ENCODE results near the gene LHX5. TPM values are rescaled to one million over a fixed set of nuclear protein-coding genes. Genes with fewer than 3 reads are reported as not detected.

Gene LHX5
- total RNA-seq, 1 experiment from 2014 or later: 1.9 TPM

- H3T11ph ChIP-seq (ENCODE audit: low read length): no peak overlapping the region
- H2BK120ac ChIP-seq (ENCODE audit: low read depth, low read length, poor library complexity, severe bottlenecking): no peak overlapping the region
- no peaks in the 10 kb centered on the region for H3K9me3 Mint-ChIP-seq
- no peak overlapping the region for H2AK5ac ChIP-seq (ENCODE audit: insufficient read length, low read length)
- H2BK20ac ChIP-seq (ENCODE audit: low read depth, low read length, poor library complexity, severe bottlenecking): no peak overlapping the region
- H4K5ac ChIP-seq (ENCODE audit: insufficient read length, low read depth, low read length): no peak overlapping the region
- no peak overlapping the region for H3K27ac ChIP-seq (ENCODE audit: insufficient read length, low read depth, low read length)
- no peak overlapping the region for H3K14ac ChIP-seq (ENCODE audit: insufficient read depth, low read length)
- H3K56ac ChIP-seq (ENCODE audit: insufficient read length, low read depth, low read length): no peak overlapping the region
- WGBS (ENCODE audit: extremely low coverage, insufficient read length, low lambda C conversion rate): no CpG with 5 or more reads among the region's 2 CpGs
- no peaks in the 10 kb centered on the region for H3K23me2 ChIP-seq (ENCODE audit: insufficient read length, low read depth, low read length, poor library complexity, severe bottlenecking)
- no peaks in the 10 kb centered on the region for H4K20me1 ChIP-seq (ENCODE audit: control insufficient read depth, insufficient read depth, insufficient read length)
- H2BK5ac ChIP-seq (ENCODE audit: insufficient read length, low read length): no peak overlapping the region
- no peak overlapping the region for H3K18ac ChIP-seq (ENCODE audit: insufficient read length, low read depth, low read length)
- H3K4me2 ChIP-seq (ENCODE audit: insufficient read depth, insufficient read length, low read length): no peak overlapping the region
- no peaks in the 10 kb centered on the region for H3K27me3 ChIP-seq (ENCODE audit: insufficient read depth, low read length)
- peaks cover 20% of the 10 kb centered on the region for H3K27me3 Mint-ChIP-seq (ENCODE audit: low read depth)
- DNase-seq: no peak
- no peak overlapping the region for H3K4ac ChIP-seq (ENCODE audit: low read depth, low read length)
- no peaks in the 10 kb centered on the region for H3K9me3 ChIP-seq (ENCODE audit: control insufficient read depth, low read depth, low read length)
- no peak overlapping the region for H3K23ac ChIP-seq (ENCODE audit: insufficient read length, low read depth, low read length)
- no peaks in the 10 kb centered on the region for H3K79me1 ChIP-seq (ENCODE audit: insufficient read depth, low read depth, low read length, poor library complexity, severe bottlenecking)
- peaks cover 9 to 16% of the 10 kb centered on the region in 2 experiments for H3K4me1 Mint-ChIP-seq
- H2BK12ac ChIP-seq (ENCODE audit: insufficient read length, low read depth, low read length): no peak overlapping the region
- H3K4me1 ChIP-seq (ENCODE audit: insufficient read depth, low read length): peaks cover 2% of the 10 kb centered on the region; the same call in 1 of the 2 replicates
- no peak overlapping the region for H2AFZ ChIP-seq (ENCODE audit: low read length)
- H3K36me3 Mint-ChIP-seq (ENCODE audit: insufficient read depth in 1 of 3, low read depth in 3 of 3): no peaks in the 10 kb centered on the region
- H4K91ac ChIP-seq (ENCODE audit: insufficient read length, low read depth, low read length): no peak overlapping the region
- no peak overlapping the region for H3K4me3 Mint-ChIP-seq
- H3K79me2 ChIP-seq (ENCODE audit: insufficient read depth, low read length): no peaks in the 10 kb centered on the region
- no peak overlapping the region for H3K9ac ChIP-seq (ENCODE audit: extremely low read depth, insufficient read length, low read length)
- H3K27ac Mint-ChIP-seq: no peak overlapping the region
- TF ChIP-seq CTCF (conservative IDR thresholded peaks at IDR 0.05): no peak
- H4K8ac ChIP-seq (replicated peaks; ENCODE audit: insufficient read length, low read depth, low read length): no peak overlapping the region
- H2BK15ac ChIP-seq (ENCODE audit: low read depth, low read length): no peak overlapping the region
These were observed 19.2 kb downstream of the LHX5 start for GRCh38 chr12:113452458-113452857.
